NCI-H526 (cell line): Measurements from ENCODE around the gene MOAP1.
"Not testable (repeated sequence)": the region's sequence is repeated elsewhere in the genome, so short reads cannot be mapped to it uniquely, and the experiment has no call there.

ENCODE experiments used
- DNase-seq, 2 experiments: peaks; one replicate each; lab custom pipeline; 2025; lab: John Stamatoyannopoulos, UW

MOAP1 gene, protein sequence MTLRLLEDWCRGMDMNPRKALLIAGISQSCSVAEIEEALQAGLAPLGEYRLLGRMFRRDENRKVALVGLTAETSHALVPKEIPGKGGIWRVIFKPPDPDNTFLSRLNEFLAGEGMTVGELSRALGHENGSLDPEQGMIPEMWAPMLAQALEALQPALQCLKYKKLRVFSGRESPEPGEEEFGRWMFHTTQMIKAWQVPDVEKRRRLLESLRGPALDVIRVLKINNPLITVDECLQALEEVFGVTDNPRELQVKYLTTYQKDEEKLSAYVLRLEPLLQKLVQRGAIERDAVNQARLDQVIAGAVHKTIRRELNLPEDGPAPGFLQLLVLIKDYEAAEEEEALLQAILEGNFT

DNA sequence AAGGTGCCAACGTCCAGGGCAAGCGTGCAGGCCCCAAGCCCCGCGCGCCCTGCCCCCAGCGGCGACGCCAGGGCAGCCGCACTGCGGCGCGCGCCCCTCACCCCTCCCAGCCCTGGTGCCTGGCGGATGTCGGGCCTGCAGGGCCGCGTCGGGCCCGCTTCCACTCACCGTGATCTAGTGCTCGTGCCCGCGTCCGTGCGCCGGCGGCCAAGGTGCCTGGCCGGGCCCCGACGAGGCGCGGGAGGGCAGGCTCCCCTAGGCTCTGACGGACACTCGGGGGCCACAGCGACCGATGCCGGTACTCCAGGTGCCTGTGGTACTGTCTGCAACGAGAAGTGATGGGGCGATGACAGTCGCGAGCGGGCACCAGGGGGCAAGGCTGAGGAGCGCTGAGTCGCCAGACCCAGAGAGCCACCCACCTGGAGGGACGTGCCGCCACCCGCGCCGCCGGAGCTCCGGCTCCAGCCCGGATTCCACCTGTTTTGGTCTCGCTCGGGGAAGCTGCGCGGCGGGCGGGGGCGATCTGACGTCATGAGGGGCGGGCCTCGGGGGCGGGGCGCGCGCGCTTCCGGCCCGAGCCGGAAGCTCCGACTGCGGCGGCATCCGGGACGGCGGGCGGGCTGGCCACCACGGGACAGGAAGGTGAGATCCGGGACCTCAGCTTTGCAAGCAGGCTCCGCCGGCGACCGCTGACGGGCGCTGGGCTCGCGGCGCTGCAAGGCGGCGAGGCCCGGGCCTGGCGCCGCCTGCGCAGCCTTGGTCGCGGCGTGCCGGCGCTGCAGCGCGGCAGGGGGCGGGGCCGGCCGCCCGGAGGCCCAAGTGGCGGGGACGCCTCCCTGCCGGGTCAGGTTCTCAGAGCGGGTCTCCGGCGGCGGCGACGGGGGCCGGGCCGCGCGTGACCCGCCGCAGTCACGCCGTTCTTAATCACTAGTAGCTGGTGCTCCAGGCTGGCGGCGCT is at the start of gene MOAP1, which contains the start of gene LYSET:
Gene MOAP1 (minus strand): TSS at position 507 of the 958 bp plus-strand sequence. CDS start 655 bp downstream, outside the sequence.
Gene LYSET (plus strand): TSS at position 927 of the 958 bp plus-strand sequence. CDS start 89 bp downstream, outside the sequence.
- peak; percentile 73 to 92 for DNase-seq

DNA sequence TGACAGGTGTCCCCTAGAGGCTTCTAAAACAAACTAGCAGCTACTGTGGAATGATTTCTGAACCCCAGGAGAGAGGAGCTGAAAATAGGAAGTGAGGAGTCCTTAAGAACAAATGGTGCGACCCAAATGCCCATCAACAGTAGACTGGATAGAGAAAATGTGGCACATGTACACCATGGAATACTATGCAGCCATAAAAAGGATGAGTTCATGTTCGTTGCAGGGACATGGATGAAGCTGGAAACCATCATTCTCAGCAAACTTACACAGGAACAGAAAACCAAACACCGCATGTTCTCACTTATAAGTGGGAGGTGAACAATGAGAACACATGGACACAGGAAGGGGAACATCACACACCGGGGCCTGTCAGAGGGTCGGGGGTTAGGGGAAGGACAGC is 48.4 kb upstream of the MOAP1 start:
- DNase-seq = not testable (repeated sequence)

DNA sequence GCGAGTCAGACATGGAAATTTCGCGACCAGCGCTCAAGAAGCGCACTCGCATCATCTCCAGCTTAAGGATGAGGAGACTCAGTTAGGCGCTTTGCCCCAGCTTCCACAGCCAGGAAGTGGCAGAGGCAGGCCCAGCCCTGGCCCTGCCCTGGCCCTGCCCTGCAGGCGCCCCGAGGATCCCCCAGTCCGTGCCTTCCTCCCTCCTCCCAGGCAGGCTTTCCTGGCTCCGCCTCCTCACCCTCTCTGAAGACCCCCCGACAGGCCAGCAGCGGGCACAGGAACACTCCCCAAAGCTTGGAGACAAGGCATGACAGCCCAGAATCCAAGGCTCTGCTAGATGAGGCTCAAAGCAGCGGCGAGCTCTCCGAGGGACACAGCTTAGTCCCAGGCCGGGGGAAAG is 47.5 kb upstream of the MOAP1 start:
- no peak for DNase-seq

DNA sequence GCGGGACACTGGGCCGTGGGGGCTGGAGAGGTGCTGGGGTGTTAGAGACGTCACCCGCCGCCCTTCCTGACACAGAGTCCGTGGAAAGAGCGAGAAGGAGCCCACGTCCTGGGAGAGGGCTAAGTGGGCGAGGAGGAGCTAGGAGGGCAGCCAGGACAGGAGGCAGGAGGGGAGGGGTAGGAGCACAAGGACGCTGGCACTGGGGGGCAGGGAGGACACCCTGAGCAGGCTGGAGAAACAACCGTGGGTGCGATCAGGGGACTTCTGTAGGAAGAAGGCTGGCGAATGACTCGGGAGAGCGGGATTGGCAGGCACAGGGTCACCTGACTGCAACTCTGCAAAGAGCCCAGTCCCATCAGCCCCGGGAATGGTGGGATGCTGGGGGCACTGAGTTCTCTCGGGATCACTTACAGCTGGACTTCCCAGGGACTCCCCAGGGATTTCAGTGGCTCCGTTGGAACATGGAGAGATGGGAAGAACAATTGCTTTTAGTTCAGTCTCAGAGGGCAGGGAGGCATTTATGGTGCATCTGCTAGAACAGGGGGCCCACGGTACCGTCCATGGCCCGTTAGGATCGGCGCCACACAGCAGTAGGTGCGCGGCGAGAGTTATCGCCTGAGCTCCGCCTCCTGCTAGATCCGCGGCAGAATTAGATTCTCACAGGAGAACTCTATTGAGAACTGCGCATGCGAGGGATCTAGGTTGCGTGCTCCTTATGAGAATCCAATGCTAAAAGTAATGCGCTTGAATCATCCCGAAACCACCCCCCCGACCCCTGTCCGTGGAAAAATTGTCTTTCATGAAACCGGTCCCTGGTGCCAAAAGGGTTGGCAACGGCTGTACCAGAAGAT is 46.7 kb upstream of the MOAP1 start:
- peak; percentile 49 to 76 for DNase-seq

DNA sequence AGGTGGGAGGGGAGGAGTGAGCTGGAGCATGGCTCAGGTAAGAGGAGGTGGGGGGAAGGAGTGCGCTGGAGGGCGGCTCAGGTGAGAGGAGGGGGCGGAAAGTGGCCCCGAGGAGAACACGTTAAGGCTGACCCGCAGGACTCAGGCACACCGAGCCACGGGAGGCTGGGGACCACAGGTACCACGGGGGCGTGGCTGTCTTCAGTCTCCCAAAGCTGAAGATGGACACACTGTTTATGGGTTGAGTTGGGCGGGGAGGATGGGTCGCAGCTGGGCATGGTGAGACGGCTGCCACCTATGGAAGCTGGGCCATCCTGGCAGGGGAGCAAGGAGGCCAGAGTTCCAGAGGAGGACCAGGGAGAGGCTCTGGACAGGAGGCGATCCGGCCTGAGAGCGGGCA is 45.8 kb upstream of the MOAP1 start:
- peak in 1 of 2 experiments; percentile 37 for DNase-seq

DNA sequence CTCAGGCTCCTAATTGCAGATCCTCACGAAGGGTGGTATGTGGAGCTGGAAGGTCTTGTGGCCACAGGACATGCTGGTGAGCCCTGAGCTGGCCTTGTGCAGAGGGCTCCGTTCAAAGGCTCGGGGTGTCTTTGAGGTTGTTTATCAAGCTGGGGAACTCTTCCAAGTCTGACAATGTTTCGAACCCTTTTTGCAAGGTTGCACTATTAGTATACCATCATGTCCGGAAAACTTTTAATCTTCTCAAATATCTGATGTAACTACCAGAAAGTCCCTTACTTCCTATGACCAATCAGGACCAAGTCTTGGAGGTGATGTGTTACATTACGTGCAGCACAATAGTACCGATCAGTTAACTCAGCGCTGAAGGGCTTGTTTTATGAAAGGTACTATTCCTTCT is 43.9 kb upstream of the MOAP1 start:
- no peak for DNase-seq

DNA sequence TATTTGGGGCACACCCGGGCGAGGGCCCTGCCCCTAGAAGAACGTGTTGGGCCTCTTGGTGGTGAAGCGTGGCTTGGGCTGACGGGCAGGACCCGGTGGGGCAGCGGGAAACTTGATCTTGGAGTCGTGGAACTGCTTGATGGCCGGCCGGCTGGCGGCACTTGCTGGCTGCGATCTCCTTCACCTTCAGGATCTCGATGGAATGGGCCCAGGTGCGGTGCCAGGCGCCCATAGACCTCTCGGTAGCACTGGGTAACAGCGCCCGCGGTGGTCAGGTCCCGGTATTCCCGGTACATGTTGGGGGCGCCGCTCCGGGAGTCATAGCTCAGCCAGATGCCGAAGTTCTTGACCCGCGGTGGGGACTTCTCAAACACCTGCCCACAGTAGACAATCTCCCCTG is 38.9 kb upstream of the MOAP1 start:
- no peak for DNase-seq

DNA sequence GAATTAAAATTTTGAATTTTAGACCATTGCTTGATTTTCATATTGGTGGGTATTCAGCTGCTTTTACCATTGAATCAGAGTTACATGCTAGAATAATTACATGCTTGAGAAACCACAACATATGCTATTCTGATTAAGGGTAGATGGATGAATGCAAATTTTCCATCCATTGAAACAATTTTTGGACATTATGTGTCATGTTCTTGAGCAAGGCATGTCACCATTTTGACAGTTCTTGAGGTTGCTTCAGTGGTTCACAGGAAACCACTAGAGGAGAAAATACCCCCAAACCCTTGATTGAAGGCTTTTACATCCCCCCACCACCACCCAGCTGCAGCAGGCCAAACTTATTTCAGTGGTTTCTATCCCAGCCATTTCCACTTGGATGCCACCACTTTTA is 35.8 kb upstream of the MOAP1 start:
- no peak for DNase-seq

DNA sequence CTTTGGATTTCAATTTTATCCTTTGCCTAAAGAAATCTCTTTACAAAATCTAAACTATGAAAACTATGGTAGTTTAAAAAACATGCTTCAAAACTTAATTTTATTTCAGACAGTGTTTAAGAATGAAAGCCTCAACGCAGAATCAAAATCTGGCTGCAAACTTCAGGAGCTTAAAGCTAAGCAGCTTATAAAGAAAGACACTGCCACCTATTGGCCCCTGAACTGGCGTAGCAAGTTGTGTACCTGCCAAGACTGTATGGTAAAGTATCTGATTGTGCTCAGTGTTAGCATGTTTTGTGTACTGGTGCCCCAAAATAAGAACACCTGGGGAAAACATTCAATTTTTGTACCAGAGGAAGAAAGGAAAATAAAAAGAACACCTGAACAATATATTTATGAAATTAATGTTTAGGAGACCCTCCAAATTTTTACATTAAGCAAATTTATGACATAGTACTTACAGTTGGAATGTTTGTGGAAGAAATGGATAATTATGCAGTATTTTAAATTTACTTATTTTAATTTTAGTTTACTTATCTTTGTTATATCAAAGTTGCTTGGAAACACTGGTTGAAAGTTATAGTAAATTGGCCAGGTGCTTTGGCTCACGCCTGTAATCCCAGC is 34.5 kb upstream of the MOAP1 start:
- DNase-seq = peak; percentile 37 to 60

DNA sequence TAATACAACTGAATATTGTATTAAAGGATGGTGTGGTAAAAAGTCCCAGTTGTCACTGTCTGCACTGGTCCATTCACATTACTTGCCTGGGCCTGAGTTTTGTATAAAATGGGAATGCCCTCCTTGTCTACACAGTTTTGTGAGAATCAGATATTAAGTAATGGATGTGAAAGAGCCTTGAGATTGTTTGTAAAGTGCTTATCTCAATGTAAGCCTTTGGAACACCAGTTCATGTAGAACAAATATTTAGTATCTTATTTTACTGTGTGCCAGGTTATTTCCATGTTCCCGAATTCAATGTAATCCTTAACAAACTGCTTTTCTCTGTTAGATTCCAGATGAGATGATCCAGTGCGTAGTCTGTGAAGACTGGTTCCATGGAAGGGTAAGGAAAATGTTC is 29.9 kb upstream of the MOAP1 start:
- DNase-seq = no peak

DNA sequence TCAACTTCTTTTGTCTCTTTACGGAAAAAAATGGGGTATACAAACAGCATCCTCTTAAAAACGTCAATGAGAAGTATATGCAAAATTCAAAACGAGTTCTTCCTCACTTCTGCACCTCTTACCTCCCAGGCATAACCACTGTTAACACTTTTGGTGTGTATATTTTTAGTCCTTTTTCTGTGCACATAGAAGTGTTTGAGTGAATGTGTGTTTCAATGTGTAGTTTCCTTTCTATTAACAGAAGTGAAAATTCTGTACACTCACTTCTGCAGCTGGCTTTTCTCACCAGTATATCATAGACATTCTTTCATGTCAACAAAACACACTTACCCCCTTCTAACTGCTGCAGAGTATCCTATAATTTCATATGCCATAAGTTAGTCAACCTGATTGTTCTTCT is 27.7 kb upstream of the MOAP1 start:
- no peak for DNase-seq

DNA sequence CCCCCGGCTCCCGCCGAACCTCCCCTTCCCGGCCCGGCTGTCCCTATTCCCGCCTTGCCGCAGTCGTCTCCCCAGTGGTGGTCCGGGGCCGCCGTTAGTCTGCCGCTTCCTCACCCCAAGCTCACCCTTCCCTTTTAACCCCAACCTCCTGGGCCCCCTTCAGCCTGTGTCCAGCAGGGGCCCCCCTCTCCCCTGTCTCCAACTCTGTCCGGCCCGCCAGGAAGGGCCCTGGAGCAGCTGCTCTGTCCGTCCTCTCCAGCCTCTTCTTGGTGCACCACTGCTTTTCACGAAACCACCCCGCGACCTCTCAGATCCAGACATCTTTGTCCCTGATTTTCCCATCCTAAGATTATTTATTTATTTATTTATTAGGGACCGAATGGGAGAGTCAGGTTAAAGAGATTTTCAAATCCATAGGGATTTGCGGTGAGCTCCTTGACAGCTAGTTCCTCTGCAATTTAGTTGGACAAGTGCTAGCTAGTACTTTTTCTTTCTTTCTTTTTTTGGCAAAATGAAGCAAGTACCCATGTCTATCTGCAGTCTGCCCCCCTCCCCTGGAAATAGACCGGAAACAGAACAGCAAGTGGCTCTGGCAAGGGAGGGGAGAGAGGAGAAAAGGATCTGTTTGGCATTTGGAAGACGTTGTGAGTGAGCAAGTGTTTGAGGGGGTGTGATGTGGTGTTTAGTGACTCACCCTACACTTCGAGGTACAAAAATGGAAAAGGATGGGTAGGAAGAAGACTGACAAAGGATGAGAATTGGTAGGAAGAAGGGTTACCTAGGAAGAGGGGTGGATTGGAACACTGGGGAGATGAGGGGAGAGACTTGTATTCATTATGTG is 23.0 kb upstream of the MOAP1 start:
- peak in 1 of 2 experiments; percentile 80 for DNase-seq

DNA sequence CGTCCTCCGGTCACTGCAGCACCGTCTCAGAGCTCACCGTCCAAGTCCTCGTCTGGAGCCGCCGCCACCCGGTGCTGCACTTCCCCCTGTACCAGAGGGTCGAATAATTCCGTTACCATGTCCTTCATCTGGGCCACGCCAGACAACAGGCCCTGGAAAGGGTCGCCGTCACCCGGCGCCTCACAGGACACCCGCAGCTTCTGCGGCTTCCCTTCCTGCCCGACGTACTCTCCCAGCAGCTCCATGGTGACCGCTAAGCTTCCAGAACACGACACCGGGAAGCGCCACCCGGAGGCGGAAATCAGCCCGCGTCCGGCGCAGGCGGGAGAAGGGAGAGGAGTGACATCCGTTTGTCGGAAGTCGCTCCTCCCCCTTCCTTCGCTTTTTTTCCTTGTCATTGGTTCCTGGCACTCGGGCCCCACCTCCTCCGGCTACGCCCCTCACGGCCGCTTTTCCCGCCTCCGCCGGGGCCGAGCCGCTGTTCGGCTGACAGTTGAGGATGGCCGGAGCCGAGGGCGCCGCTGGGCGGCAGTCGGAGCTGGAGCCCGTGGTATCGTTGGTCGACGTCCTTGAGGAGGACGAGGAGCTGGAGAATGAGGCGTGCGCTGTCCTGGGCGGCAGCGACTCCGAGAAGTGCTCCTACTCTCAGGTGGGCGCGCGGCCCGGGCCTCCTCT is 22.2 kb upstream of the MOAP1 start, which contains the start of the genes GON7 and UBR7:
Gene GON7 (minus strand): TSS at position 273 of the 675 bp plus-strand sequence. CDS start 28 bp downstream, at position 245.
Gene UBR7 (plus strand): TSS at position 464 of the 675 bp plus-strand sequence. CDS start 36 bp downstream, at position 500.
- DNase-seq = peak; percentile 95 to 98

DNA sequence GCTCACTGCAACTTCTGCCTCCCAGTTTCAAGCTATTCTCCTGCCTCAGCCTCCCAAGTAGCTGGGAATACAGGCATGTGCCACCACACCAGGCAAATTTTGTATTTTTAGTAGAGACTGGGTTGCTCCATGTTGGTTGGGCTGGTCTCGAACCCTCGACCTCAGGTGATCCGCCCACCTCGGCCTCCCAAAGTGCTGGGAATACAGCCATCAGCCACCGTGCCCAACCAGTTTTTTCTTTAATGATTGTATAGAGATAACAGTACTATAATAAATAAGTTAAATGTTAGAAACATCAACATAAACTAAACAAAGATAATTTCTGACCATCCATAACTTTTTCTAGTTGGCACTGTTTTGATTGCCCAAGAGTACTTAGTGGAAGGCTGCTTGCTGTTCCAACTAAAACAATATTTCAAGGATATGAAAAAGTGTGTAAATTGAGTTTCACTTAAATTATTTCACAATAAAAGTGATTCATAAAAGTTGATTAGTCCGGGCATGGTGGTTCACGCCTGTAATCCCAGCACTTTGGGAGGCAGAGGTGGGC is 16.5 kb upstream of the MOAP1 start:
- no peak for DNase-seq

DNA sequence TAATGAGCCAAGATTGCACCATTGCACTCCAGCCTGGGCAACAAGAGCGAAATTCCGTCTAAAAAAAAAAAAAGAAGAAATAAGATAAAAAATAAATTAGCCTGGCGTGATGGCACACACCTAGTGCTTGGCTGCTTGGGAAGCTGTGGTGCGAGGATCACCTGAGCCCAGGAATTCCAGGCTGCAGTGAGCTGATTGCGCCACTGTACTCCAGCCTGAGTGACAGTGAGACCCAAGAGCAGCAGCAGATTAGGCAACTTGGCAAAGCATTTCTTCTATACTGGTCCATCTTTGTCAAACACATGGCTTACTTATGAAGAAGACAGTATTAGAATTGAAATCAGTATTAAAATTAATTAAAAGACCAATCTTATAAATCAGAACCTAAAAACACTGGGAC is 15.9 kb upstream of the MOAP1 start:
- no peak for DNase-seq

DNA sequence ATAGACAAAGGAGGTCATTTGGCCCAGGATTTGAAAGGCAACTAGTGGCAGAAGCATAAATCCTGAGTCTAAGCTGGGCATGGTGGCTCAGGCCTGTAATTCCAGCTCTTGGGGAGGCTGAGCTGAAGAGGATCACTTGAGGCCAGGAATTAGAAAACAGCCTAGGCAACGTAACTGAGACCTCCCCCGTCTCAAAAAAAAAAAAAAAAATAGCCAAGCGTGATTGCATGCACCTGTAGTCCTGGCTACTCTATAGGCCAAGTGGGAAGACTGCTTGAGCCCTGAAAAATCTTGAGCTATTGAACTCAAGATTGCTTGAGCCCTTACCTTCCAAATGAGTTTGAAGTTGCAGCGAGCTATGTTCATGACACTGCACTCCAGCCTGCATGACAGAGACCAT is 14.3 kb upstream of the MOAP1 start:
- DNase-seq = no peak

DNA sequence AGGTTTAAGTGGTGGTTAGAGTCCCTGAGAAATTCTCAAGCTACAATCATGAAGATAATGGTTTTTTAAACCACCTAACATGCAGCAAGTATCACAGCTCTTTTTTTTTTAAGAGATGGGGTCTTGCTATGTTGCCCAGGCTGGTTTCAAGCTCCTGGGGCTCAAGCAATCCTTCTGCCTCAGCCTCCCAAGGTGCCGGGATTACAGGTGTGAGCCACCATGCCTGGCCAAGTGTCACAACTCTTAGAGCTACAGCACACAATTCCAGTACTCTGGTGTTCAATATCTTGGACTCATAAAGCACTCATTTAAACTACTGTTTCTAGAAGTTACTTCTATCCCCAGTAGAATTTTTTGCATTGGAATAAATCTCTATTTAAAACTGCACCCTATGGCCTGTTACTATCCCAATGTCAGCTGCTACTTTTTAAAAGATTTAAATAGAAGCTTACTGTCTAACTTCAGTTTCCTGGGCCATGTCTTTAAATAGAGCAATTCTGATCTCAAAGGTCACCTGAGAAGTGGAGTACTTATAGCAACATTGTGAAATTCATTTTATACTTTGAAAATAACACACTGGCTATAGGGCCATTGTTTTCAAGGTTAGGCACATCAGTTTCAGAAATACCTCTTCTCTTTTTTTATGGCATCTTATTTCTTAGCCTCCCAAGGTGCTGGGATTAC is 10.8 kb upstream of the MOAP1 start:
- DNase-seq = no peak

DNA sequence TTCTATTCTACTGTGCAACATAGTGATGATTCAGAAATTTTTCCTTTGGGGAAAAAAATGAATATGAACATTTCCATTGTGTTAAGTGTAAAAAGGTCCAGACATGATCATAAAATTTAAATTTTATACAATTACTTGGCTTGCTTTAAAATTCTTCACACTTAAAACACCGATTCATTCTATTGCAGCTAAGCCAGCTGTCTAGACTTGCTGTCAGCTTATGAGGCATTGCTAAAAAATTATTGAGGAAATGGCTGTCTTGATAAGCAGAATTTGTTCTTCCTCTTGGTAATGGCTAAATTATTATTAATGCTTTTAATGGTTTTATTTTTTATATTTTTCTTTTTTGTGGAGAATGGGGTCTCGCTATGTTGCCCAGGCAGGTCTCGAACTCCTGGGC is 2.3 kb upstream of the MOAP1 start:
- DNase-seq = no peak

DNA sequence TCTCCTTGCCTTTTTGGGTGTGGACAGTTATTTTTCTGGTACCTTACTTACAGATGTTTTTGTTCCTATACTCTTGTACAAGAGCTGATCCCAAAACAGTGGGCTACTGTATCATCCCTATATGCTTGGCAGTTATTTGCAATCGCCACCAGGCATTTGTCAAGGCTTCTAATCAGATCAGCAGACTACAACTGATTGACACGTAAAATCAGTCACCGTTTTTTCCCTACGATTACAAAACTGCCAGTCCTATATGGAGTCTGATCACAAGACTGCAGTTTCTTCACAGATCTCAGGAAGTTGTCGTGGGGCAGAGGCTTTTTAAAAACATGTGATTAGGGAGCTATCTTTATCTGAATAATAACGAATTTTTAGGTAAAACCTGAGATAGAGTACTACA is 1.8 kb upstream of the MOAP1 start:
- DNase-seq = no peak
